CD8-positive, alpha-beta memory T cell (primary cell): ENCODE results near the gene ITLN2. TPM values are rescaled to one million over a fixed set of nuclear protein-coding genes. Genes with fewer than 3 reads are reported as not detected.
"Not testable (repeated sequence)": the region's sequence is repeated elsewhere in the genome, so short reads cannot be mapped to it uniquely, and the experiment has no call there.

Experiments
- CTCF ChIA-PET: fragments of 350-600 bp; sonication (Branson Sonifier 250); formaldehyde crosslinking; loops from one replicate; lab custom pipeline; 2021; ENCODE audit warnings: antibody characterized with exemption; lab: Charles Lee
- POLR2A ChIA-PET: fragments of 350-600 bp; sonication (Branson Sonifier 250); formaldehyde crosslinking; loops from one replicate; lab custom pipeline; 2021; ENCODE audit warnings: antibody characterized with exemption; lab: Charles Lee
- DNase-seq, 5 donors: peaks; one replicate each; pipeline versions ENCODE4 v3.0.0 to v3.0.0-alpha.2; 2020 to 2022; ENCODE audit warnings: mixed read lengths in 1 of 5
- H3K27ac ChIP-seq: one replicate; pipeline ENCODE4 v1.7.0; 2013; ENCODE audit warnings: low read depth, mild to moderate bottlenecking, low read length, moderate library complexity
- H3K27me3 ChIP-seq: 2 replicates; pipeline ENCODE4 v1.7.0; 2013; ENCODE audit warnings: low read length, mild to moderate bottlenecking; ENCODE audit not compliant: insufficient read depth, poor library complexity, severe bottlenecking
- H3K36me3 ChIP-seq: 2 replicates; pipeline ENCODE4 v1.7.0; 2013; ENCODE audit warnings: mild to moderate bottlenecking, low read length, moderate library complexity; ENCODE audit not compliant: insufficient read depth
- H3K4me1 ChIP-seq: 2 replicates; pipeline ENCODE4 v1.7.0; 2013; ENCODE audit warnings: mild to moderate bottlenecking, low read length, moderate library complexity; ENCODE audit not compliant: insufficient read depth
- H3K4me3 ChIP-seq: 2 replicates; pipeline ENCODE4 v1.7.0; 2013; ENCODE audit warnings: mild to moderate bottlenecking, low read length
- H3K9me3 ChIP-seq: 2 replicates; pipeline ENCODE4 v1.7.0; 2013; ENCODE audit warnings: mild to moderate bottlenecking, low read length
- H3K27ac Mint-ChIP-seq, 8 donors: one replicate each; pipeline ENCODE4 v1.8.0; 2020 to 2021; ENCODE audit warnings: mixed read lengths in 8 of 8, mild to moderate bottlenecking in 6 of 8, inconsistent platforms in 3 of 8, moderate library complexity in 3 of 8
- H3K27me3 Mint-ChIP-seq, 2 donors: one replicate each; pipeline ENCODE4 v1.8.0; 2020 to 2021; ENCODE audit warnings: mixed read lengths in 2 of 2, mild to moderate bottlenecking in 1 of 2, moderate library complexity in 1 of 2
- H3K36me3 Mint-ChIP-seq, 3 donors: one replicate each; pipeline ENCODE4 v1.8.0; 2020 to 2021; ENCODE audit warnings: mixed read lengths in 3 of 3, inconsistent platforms in 1 of 3, mild to moderate bottlenecking in 1 of 3
- H3K4me1 Mint-ChIP-seq, 3 donors: one replicate each; pipeline ENCODE4 v1.8.0; 2020 to 2021; ENCODE audit warnings: mixed read lengths in 3 of 3, inconsistent platforms in 1 of 3, mild to moderate bottlenecking in 1 of 3
- H3K4me3 Mint-ChIP-seq, 7 donors: one replicate each; pipeline ENCODE4 v1.8.0; 2020 to 2021; ENCODE audit warnings: mixed read lengths in 7 of 7, mild to moderate bottlenecking in 6 of 7, moderate library complexity in 4 of 7, inconsistent platforms in 2 of 7
- H3K9me3 Mint-ChIP-seq, 5 donors: one replicate each; pipeline ENCODE4 v1.8.0; 2020 to 2022; ENCODE audit warnings: mixed read lengths in 5 of 5, mild to moderate bottlenecking in 3 of 5, moderate library complexity in 2 of 5, inconsistent platforms in 1 of 5
- polyA plus RNA-seq: library from polyadenylated mRNA; unstranded; fragments of 300-500 nt; fragmentation: Illumina TruSeq; gene quantifications from one replicate; pipeline ENCODE4 v1.2.3, GENCODE V29; 2021
- total RNA-seq, 2 experiments: library from RNA; stranded (reverse); gene quantifications; one replicate each; pipeline ENCODE4 v1.2.3, GENCODE V29; 2021

Gene ITLN2
- total and polyA plus RNA-seq, 3 experiments from 2014 or later, result not detected

DNA sequence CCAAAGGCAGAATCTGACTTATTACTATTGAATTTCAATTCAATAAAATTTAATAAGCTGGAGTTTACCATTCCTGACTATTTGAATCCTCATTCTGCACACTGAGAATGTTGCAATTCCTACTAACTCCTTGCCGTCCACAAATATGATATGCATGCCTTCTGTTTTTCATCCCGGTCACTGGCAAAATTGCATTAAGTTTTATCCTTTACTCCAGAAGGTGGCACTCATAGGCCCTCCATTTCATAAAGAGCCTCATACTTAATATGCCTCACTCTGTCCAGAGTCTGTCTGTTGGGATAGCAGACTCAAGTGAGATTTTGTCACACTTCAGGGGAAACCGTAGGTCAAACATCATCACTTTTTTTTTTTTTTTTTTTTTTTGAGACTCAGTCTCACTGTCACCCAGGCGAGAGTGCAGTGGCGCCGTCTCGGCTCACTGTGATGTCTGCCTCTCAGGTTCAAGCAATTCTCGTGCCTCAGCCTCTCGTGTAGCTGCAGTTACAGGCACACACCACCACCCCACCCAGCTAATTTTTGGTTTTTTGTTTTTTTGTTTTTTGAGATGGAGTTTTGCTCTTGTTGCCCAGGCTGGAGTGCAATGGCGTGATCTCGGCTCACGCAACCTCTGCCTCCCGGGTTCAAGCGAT, 39.1 kb upstream of the ITLN2 start:
- Mint-ChIP-seq H3K4me3 (peak overlapping the region in 1 of 7 donors; percentile 40), H3K4me1 (peaks cover 4 to 10% (median 9%) of the 10 kb centered on the region in 3 donors), H3K27me3 (no peaks in the 10 kb centered on the region), H3K36me3 (peaks cover 0 to 10% (median under 1%) of the 10 kb centered on the region in 3 donors), H3K27ac (no peak overlapping the region), H3K9me3 (no peaks in the 10 kb centered on the region)
- no peaks in the 10 kb centered on the region for H3K27me3 ChIP-seq
- no peaks in the 10 kb centered on the region for H3K9me3 ChIP-seq
- CTCF ChIA-PET, result interaction anchor here (0.7 to 1.3 kb wide), 2 partner anchors 104 to 170 kb away, joined by 3 to 6 read pairs; partner anchors contain the start of gene KLHDC9
- POLR2A ChIA-PET, result interaction anchor here (0.7 kb wide), 1 partner anchor 103 kb away, joined by 4 read pairs; no protein-coding TSS in a partner anchor
- H3K4me3 ChIP-seq, result no peak overlapping the region
- H3K27ac ChIP-seq, result no peak overlapping the region
- no peaks in the 10 kb centered on the region for H3K4me1 ChIP-seq
- DNase-seq, result no peak
- H3K36me3 ChIP-seq, result peaks cover under 1% of the 10 kb centered on the region

DNA sequence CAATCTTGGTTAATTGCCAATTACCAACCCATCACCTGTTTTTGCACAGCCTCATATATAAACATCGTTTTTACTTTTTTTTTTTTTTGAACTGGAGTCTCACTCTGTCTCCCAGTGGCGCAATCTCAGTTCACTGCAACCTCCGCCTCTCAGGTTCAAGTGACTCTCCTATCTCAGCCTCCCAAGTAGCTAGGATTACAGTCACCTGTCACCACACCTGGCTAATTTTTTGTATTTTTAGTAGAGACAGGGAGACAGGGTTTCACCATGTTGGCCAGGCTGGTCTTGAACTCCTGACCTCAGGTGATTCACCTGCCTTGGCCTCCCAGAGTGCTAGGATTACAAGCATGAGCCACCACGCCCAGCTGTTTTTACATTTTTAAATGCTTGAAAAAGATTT, 37.4 kb upstream of the ITLN2 start:
- H3K4me1 Mint-ChIP-seq, H3K9me3 ChIP-seq, H3K27me3 Mint-ChIP-seq, H3K4me1 ChIP-seq, H3K4me3 ChIP-seq, H3K27ac ChIP-seq, POLR2A ChIA-PET, DNase-seq, H3K4me3 Mint-ChIP-seq, H3K9me3 Mint-ChIP-seq, H3K27ac Mint-ChIP-seq, H3K27me3 ChIP-seq, H3K36me3 ChIP-seq, H3K36me3 Mint-ChIP-seq: not testable (repeated sequence)
- CTCF ChIA-PET, result interaction anchor here (3.0 kb wide), 1 partner anchor 21 kb away, joined by 13 read pairs; no protein-coding TSS in a partner anchor

DNA sequence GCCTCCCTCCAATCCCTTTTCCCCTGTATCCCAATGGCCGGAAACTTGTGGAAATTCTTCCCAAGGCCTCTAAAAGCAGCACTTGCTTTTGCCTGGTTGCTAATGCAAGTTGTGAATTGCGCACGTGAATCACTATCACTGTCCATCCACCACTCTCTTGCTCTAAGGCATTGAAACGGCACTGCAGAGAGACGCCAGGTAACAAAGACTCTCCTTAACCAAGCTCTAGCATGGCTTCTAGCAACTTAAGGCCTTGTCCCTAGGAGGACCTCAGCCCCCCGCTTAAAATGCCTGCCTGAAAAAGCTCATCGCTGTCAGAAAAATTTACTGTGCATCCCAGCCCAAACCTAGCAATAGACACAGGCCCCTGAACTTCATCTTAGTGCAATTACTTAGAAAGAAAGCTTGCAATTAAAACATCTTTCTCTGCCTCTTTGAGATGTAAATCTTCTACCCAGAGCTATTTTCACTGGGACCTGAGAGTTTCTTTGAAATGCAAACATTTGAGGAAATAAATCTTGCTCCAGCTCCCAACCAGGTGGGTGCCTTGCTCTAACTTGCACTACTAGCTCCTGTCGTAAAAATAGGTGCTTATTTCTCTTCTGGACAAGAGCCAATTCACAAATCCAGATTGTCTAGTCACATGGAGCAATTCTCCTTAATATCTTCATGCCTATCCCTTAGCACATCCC, 32.9 kb upstream of the ITLN2 start:
- Histone ChIP-seq H3K9me3 (no peaks in the 10 kb centered on the region), H3K36me3 (no peaks in the 10 kb centered on the region), H3K27me3 (no peaks in the 10 kb centered on the region), H3K27ac (no peak overlapping the region), H3K4me3 (no peak overlapping the region), H3K4me1 (no peaks in the 10 kb centered on the region)
- CTCF ChIA-PET, result interaction anchor here (0.8 to 1.6 kb wide), 8 partner anchors 10 to 156 kb away, joined by 3 to 5 read pairs (median 3); partner anchors contain the start of genes F11R and KLHDC9
- H3K27me3 Mint-ChIP-seq, result peaks cover 8 to 9% of the 10 kb centered on the region in 2 donors
- no peak overlapping the region for H3K27ac Mint-ChIP-seq
- no peaks in the 10 kb centered on the region for H3K9me3 Mint-ChIP-seq
- H3K36me3 Mint-ChIP-seq, result no peaks in the 10 kb centered on the region
- peak overlapping the region in 1 of 7 donors; percentile 34 for H3K4me3 Mint-ChIP-seq
- H3K4me1 Mint-ChIP-seq, result peaks cover 0 to 5% (median 4%) of the 10 kb centered on the region in 3 donors
- POLR2A ChIA-PET, result no interaction called here
- no peak for DNase-seq

DNA sequence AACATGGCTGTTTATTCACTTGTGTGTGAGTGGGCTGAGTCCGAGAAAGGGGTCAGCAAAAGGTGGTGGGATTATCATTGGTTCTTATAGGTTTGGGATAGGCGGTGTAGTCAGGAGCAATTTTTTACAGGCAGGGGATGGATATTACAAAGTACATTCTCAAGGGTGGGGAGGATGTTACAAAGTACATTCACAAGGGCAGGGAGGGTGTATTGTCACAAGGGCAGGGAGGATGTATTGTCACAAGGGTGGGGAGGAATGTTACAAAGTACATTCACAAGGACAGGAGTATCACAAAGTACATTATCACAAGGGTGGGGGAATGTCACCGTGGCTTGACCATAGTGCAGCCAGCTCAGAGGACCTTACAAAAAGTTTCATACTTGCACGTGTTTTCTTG, 31.1 kb upstream of the ITLN2 start:
- CTCF ChIA-PET, result no interaction called here

DNA sequence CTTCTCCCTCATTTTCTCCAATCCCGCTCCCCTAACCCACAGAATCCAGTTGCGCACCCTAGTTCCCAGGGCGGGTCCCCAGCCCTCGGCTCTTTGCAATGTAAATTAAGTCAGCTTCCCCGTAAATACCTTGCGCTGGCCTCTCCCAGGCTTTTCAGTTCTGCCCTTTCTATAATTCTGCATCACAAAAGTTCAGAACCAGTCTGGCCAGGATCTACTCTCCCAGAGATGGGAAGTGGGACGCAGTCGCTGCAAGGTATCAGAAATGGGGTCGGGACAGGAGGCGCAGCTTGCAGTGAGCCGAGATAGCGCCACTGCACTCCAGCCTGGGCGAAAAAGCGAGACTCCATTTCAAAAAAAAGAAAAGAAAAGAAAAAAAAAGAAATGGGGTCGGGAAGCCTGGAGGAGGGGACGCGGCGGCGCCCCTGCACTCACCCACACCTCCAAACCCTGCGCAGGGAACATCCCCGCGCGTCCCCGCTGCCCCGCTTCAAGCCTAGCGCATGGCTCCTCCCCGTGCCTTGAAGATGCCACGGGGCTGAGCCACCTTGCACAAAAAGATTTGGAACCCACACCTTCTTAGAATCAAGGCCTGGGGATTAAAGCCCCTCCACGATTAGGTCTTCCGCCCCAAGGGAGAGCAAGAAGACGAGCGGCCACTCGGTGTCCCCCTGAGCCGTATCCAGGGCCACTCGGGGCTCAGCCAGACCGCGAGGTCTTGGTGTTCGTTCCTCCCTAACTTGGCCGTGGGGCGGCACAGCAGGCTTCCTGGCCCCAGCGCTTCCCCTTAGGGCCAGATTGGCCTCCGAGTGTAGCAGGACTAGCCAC, 27.2 kb upstream of the ITLN2 start:
- H3K4me1 Mint-ChIP-seq, result peaks cover 7 to 13% (median 12%) of the 10 kb centered on the region in 3 donors
- POLR2A ChIA-PET, result no interaction called here
- Histone ChIP-seq H3K9me3 (no peaks in the 10 kb centered on the region), H3K4me3 (no peak overlapping the region), H3K4me1 (no peaks in the 10 kb centered on the region), H3K27me3 (peaks cover 9% of the 10 kb centered on the region), H3K27ac (no peak overlapping the region), H3K36me3 (no peaks in the 10 kb centered on the region)
- DNase-seq, result no peak
- no peaks in the 10 kb centered on the region for H3K36me3 Mint-ChIP-seq
- peak overlapping the region in 6 of 7 donors; percentile 28 to 63 (median 58) for H3K4me3 Mint-ChIP-seq
- H3K27me3 Mint-ChIP-seq, result peaks cover 31 to 33% of the 10 kb centered on the region in 2 donors
- CTCF ChIA-PET, result no interaction called here
- no peak overlapping the region for H3K27ac Mint-ChIP-seq
- H3K9me3 Mint-ChIP-seq, result no peaks in the 10 kb centered on the region

More for the DNA sequence above, 31.1 kb upstream of the ITLN2 start:
- Histone ChIP-seq H3K4me3 (no peak overlapping the region), H3K27me3 (peaks cover 9% of the 10 kb centered on the region), H3K4me1 (no peaks in the 10 kb centered on the region), H3K36me3 (no peaks in the 10 kb centered on the region), H3K27ac (no peak overlapping the region), H3K9me3 (no peaks in the 10 kb centered on the region)
- no peak overlapping the region for H3K4me3 Mint-ChIP-seq
- no peak overlapping the region for H3K27ac Mint-ChIP-seq
- no peaks in the 10 kb centered on the region for H3K36me3 Mint-ChIP-seq
- H3K4me1 Mint-ChIP-seq, result peaks cover 7 to 17% (median 15%) of the 10 kb centered on the region in 3 donors
- POLR2A ChIA-PET, result interaction anchor here (0.6 kb wide), 1 partner anchor 210 kb away, joined by 6 read pairs; no protein-coding TSS in a partner anchor
- no peak for DNase-seq
- no peaks in the 10 kb centered on the region for H3K9me3 Mint-ChIP-seq
- H3K27me3 Mint-ChIP-seq, result peaks cover 22 to 25% of the 10 kb centered on the region in 2 donors

DNA sequence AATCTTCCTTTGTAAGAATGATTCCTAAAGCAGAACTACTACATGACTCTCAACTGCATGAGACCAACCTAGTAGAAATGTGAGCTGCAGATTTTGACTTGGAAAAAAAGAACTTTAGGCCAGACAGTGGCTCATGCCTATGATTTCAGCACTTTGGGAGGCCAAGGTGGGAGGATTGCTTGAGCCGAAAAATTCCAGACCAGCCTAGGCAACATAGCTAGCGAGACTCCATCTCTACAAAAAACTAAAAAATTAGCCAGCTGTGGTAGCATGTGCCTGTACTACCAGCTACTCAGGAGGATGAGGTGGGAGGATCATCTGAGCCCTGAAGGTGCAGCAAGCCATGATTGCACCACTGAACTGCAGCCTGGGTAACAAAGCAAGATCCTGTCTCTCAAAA, 24.7 kb upstream of the ITLN2 start:
- Mint-ChIP-seq H3K36me3 (no peaks in the 10 kb centered on the region), H3K27me3 (peaks cover 31 to 37% of the 10 kb centered on the region in 2 donors), H3K9me3 (no peaks in the 10 kb centered on the region), H3K4me3 (no peak overlapping the region), H3K27ac (no peak overlapping the region), H3K4me1 (peaks cover 7 to 13% (median 12%) of the 10 kb centered on the region in 3 donors)
- no peak overlapping the region for H3K4me3 ChIP-seq
- H3K36me3 ChIP-seq, result no peaks in the 10 kb centered on the region
- ChIA-PET CTCF (interaction anchor here (1.3 kb wide), 1 partner anchor 28 kb away, joined by 3 read pairs; no protein-coding TSS in a partner anchor), POLR2A (no interaction called here)
- H3K4me1 ChIP-seq, result no peaks in the 10 kb centered on the region
- peaks cover 9% of the 10 kb centered on the region for H3K27me3 ChIP-seq
- no peak overlapping the region for H3K27ac ChIP-seq
- H3K9me3 ChIP-seq, result no peaks in the 10 kb centered on the region
- DNase-seq, result no peak

DNA sequence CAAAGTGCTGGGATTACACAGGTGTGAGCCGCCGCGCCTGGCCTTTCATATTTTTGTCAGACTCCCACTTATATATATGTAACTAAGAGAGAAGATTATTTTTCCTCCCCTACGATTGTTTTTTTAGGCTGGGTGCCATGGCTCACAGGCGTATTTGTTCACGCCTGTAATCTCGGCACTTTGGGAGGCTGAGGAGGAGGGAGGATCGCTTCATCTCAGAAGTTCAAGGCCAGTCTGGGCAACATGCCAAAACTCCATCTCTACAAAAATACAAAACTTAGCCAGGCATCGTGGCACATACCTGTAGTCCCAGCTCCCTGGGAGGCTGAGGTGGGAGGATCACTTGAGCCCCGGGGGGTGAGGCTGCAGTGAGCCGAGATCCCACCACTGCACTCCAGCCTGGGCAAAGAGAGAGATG, 23.9 kb upstream of the ITLN2 start:
- POLR2A ChIA-PET, result no interaction called here
- H3K27ac ChIP-seq, result no peak overlapping the region
- H3K4me1 Mint-ChIP-seq, result peaks cover 7 to 13% (median 12%) of the 10 kb centered on the region in 3 donors
- peaks cover 34 to 38% of the 10 kb centered on the region in 2 donors for H3K27me3 Mint-ChIP-seq
- CTCF ChIA-PET, result interaction anchor here (1.3 kb wide), 1 partner anchor 27 kb away, joined by 3 read pairs; no protein-coding TSS in a partner anchor
- no peak overlapping the region for H3K27ac Mint-ChIP-seq
- peaks cover 9% of the 10 kb centered on the region for H3K27me3 ChIP-seq
- no peaks in the 10 kb centered on the region for H3K9me3 ChIP-seq
- H3K4me3 ChIP-seq, result no peak overlapping the region
- no peak for DNase-seq
- H3K36me3 Mint-ChIP-seq, result no peaks in the 10 kb centered on the region
- H3K36me3 ChIP-seq, result no peaks in the 10 kb centered on the region
- H3K4me1 ChIP-seq, result no peaks in the 10 kb centered on the region
- H3K4me3 Mint-ChIP-seq, result no peak overlapping the region
- no peaks in the 10 kb centered on the region for H3K9me3 Mint-ChIP-seq
